Uterus (tissue), 4 donors: ENCODE measurements around the gene NUPR2. TPM values are rescaled to one million over a fixed set of nuclear protein-coding genes. Genes with fewer than 3 reads are reported as not detected.
"Not testable (repeated sequence)": the region's sequence is repeated elsewhere in the genome, so short reads cannot be mapped to it uniquely, and the experiment has no call there.

Source experiments
- DNase-seq, 2 donors: peaks; one replicate each; pipeline ENCODE4 v3.0.0-alpha.2; 2019 to 2020
- H3K27ac ChIP-seq, 2 donors: fragments of 200-600 bp; sonication (generic); 1 replicate in 1 of 2; 2 replicates in 1 of 2; pipeline ENCODE4 v1.5.1; 2016 to 2018
- H3K27me3 ChIP-seq, 2 donors: fragments of 200-600 bp; sonication (generic); one replicate each; pipeline ENCODE4 v1.5.1; 2018 to 2019; ENCODE audit warnings: control low read depth in 1 of 2
- H3K36me3 ChIP-seq, 2 donors: fragments of 200-600 bp; sonication (generic); one replicate each; pipeline ENCODE4 v1.5.1; 2019; ENCODE audit warnings: control low read depth in 1 of 2
- H3K4me1 ChIP-seq, 2 donors: fragments of 200-600 bp; sonication (generic); one replicate each; pipeline ENCODE4 v1.5.1; 2018 to 2019; ENCODE audit warnings: control low read depth in 1 of 2
- H3K4me3 ChIP-seq, 2 donors: fragments of 200-600 bp; sonication (generic); 1 replicate in 1 of 2; 2 replicates in 1 of 2; pipeline ENCODE4 v1.5.1; 2018 to 2019; ENCODE audit warnings: mild to moderate bottlenecking in 1 of 2
- H3K9me3 ChIP-seq, 2 donors: fragments of 200-600 bp; sonication (generic); one replicate each; pipeline ENCODE4 v1.5.1; 2019; ENCODE audit warnings: control low read depth in 1 of 2
- POLR2A ChIP-seq, 2 donors: fragments of 450-650 bp; IDR thresholded peaks; one replicate each; pipeline ENCODE4 v1.6.1; 2016; ENCODE audit warnings: antibody characterized with exemption in 2 of 2, mild to moderate bottlenecking in 1 of 2, moderate library complexity in 1 of 2
- intact Hi-C: fragments of 100-400 bp; cut with DNase I; formaldehyde crosslinking; loops from one replicate; pipeline ENCODE4 v1.15.1; 2023; ENCODE audit warnings: low total_unique reads
- total RNA-seq, 4 donors: library from RNA; depleted of rRNA in 3 of 4; stranded (reverse); fragments of >200 nt in 3 of 4; gene quantifications; one replicate each; pipeline versions ENCODE4 v1.1.0 to v1.2.4, GENCODE V29; 2014 to 2023
- TF ChIP-seq, protein P1 (sequence below), 4 experiments: fragments of 200-600 bp in 2 of 4; fragments of 450-650 bp in 2 of 4; sonication (generic) in 2 of 4; IDR thresholded peaks; one replicate each; pipeline ENCODE4 v1.5.1; 2016 to 2019; ENCODE audit warnings: antibody characterized with exemption in 4 of 4, mild to moderate bottlenecking in 2 of 4, moderate library complexity in 1 of 4
- donor health status: DM: yes; HTN: yes; CAD: no.

NUPR2 gene
- total RNA-seq, 4 donors from 2014 or later = not detected

DNA sequence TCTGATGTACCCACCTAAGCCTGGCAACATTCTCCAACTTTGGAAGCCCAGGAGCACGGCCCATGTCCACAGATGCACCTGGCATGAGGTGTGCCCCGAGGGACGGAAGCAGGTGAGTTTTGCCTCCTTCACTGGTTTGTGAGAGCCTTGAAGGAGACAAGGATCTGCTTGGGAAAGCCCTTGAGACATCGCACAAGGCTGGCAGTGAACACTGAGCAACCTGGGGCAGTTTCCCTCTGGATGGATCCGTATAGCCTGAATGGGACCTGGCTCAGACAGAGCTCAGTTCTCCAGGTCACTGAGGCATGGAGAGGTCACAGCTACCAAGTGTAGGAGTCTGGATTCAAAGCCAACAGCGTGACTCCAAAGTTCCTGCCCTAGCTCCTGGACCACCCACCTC is 8.8 kb upstream of the NUPR2 start:
- no peak for DNase-seq
- Histone ChIP-seq H3K9me3 (no peaks in the 10 kb centered on the region), H3K27me3 (no peaks in the 10 kb centered on the region)

DNA sequence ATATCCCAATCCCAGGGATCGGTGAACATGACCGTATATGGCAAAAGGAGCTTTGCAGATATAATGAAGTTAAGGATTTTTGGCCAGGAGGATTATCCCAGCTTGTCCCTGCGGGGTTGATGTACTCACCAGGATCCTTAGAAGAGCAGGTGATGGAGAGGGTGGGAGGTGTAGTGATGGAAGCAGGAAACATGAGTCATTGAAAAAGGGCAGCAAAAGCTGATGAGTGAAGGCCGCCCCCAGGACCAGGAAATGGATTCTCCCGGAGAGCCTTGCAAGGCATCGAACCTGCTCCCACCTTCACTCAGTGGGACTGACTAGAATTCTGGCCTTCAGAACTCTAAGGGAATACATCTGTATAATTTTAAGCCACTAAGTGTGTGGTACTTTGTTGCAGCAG is 5.2 kb upstream of the NUPR2 start:
- TF ChIP-seq, protein P1, sequence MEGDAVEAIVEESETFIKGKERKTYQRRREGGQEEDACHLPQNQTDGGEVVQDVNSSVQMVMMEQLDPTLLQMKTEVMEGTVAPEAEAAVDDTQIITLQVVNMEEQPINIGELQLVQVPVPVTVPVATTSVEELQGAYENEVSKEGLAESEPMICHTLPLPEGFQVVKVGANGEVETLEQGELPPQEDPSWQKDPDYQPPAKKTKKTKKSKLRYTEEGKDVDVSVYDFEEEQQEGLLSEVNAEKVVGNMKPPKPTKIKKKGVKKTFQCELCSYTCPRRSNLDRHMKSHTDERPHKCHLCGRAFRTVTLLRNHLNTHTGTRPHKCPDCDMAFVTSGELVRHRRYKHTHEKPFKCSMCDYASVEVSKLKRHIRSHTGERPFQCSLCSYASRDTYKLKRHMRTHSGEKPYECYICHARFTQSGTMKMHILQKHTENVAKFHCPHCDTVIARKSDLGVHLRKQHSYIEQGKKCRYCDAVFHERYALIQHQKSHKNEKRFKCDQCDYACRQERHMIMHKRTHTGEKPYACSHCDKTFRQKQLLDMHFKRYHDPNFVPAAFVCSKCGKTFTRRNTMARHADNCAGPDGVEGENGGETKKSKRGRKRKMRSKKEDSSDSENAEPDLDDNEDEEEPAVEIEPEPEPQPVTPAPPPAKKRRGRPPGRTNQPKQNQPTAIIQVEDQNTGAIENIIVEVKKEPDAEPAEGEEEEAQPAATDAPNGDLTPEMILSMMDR (IDR thresholded peaks at IDR 0.05) = no peak
- no peak for TF ChIP-seq POLR2A (IDR thresholded peaks at IDR 0.05)

More for the DNA sequence above, 8.8 kb upstream of the NUPR2 start:
- Histone ChIP-seq H3K4me3 (no peak overlapping the region), H3K27ac (no peak overlapping the region), H3K36me3 (no peaks in the 10 kb centered on the region), H3K4me1 (no peaks in the 10 kb centered on the region)
- intact Hi-C loops = no loop called here
- no peak for TF ChIP-seq POLR2A (IDR thresholded peaks at IDR 0.05)
- TF ChIP-seq, protein P1 (IDR thresholded peaks at IDR 0.05) = no peak

DNA sequence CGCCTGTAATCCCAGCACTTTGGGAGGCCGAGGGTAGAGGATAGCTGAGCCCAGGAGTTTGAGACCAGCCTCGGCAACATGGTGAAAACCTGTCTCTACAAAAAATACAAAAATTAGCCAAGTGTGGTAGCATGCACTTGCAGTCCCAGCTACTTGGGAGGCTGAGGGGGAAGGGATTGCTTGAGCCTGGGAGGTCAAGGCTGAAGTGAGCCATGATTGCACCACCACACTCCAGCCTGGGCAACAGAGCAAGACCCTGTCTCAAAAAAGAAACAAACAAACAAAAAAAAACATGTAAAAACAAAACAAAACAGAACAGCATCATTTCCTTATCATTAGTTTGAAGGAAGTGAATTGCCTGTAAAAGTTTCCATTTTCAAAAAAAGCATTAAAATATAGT is 4.0 kb downstream of the NUPR2 start:
- DNase-seq, H3K4me1 ChIP-seq, H3K4me3 ChIP-seq, intact Hi-C loops, H3K27ac ChIP-seq, H3K27me3 ChIP-seq, H3K36me3 ChIP-seq, H3K9me3 ChIP-seq: not testable (repeated sequence)

More for the DNA sequence above, 5.2 kb upstream of the NUPR2 start:
- Histone ChIP-seq H3K27me3 (no peaks in the 10 kb centered on the region), H3K27ac (no peak overlapping the region), H3K9me3 (no peaks in the 10 kb centered on the region), H3K4me3 (no peak overlapping the region), H3K36me3 (no peaks in the 10 kb centered on the region), H3K4me1 (no peaks in the 10 kb centered on the region)
- intact Hi-C loops = no loop called here
- DNase-seq = no peak

DNA sequence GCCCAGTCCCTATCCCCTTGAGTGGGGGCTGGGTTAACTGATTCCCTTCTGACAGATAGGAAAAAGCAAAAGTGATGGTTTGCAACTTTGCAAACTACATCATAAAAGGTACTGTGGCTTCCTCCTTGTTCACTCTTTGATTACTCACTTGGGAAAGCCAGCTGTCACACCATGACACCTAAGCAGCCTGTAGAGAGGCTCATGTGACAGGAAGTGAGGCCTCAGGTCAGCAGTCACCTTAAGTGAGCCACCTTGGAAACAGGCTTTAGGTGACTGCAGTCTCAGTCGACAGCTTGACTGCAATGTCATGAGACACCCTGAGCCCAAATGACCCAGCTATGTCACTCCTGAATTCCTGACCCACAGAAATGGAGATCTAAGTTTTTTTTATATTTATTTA is 5.6 kb downstream of the NUPR2 start:
- TF ChIP-seq POLR2A (IDR thresholded peaks at IDR 0.05) = no peak
- TF ChIP-seq, protein P1 (IDR thresholded peaks at IDR 0.05) = no peak
- no peak overlapping the region for H3K4me3 ChIP-seq
- intact Hi-C loops = no loop called here
- H3K9me3 ChIP-seq = no peaks in the 10 kb centered on the region
- H3K4me1 ChIP-seq = peaks cover 0 to under 1% of the 10 kb centered on the region in 2 donors
- no peak for DNase-seq
- no peaks in the 10 kb centered on the region for H3K36me3 ChIP-seq
- no peak overlapping the region for H3K27ac ChIP-seq
- peaks cover 0 to 3% of the 10 kb centered on the region in 2 donors for H3K27me3 ChIP-seq

DNA sequence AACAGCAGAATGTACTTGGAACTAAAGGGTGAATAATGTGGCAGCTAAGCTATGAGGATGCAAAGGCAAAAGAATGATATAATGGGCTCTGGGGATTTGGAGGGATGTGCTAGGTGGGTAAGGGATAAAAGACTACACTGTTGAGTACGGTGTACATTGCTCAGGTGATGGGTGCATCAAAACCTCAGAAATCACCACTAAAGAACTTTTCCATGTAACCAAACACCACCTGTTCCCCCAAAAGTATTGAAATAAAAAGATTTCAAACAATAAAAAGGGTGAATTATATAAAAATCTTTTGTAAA is 8.3 kb downstream of the NUPR2 start:
- Histone ChIP-seq H3K4me1 (peaks cover 8% of the 10 kb centered on the region in 2 donors), H3K9me3 (no peaks in the 10 kb centered on the region), H3K36me3 (no peaks in the 10 kb centered on the region), H3K27me3 (peaks cover 0 to 3% of the 10 kb centered on the region in 2 donors), H3K27ac (no peak overlapping the region), H3K4me3 (no peak overlapping the region)
- intact Hi-C loops = no loop called here
- no peak for DNase-seq
- TF ChIP-seq POLR2A (IDR thresholded peaks at IDR 0.05) = no peak
- TF ChIP-seq, protein P1 (IDR thresholded peaks at IDR 0.05) = no peak
